Measurements from ENCODE around the gene DDX18.
A peak's percentile ranks its signal among the peaks of the same experiment; 100 is the strongest.
"Not testable (repeated sequence)": the region's sequence is repeated elsewhere in the genome, so short reads cannot be mapped to it uniquely, and the experiment has no call there.

Gene DDX18

GRCh38 chr2:117776888-117777287 is 37.6 kb upstream of the DDX18 start:
- Histone ChIP-seq H3K36me3 (ENCODE audit: control insufficient read depth, insufficient read depth, low read length) (no peaks in the 10 kb centered on the region), H3K27me3 (replicated peaks; ENCODE audit: control insufficient read depth, insufficient read depth, low read length) (no peaks in the 10 kb centered on the region), H3K4me3 (replicated peaks; ENCODE audit: low read depth, low read length) (no peak overlapping the region)
- TF ChIP-seq CTCF (IDR thresholded peaks at IDR 0.05; ENCODE audit: insufficient read depth, low read length, poor library complexity, severe bottlenecking): no peak
- no peak for DNase-seq (ENCODE audit: extremely low read depth, insufficient read length)

- Histone ChIP-seq H3K4me3 (replicated peaks; ENCODE audit: low read depth, low read length) (no peak overlapping the region), H3K36me3 (ENCODE audit: control insufficient read depth, insufficient read depth, low read length) (no peaks in the 10 kb centered on the region), H3K27me3 (replicated peaks; ENCODE audit: control insufficient read depth, insufficient read depth, low read length) (no peaks in the 10 kb centered on the region)
- DNase-seq (ENCODE audit: extremely low read depth, insufficient read length): no peak
- peak; percentile 70 for TF ChIP-seq CTCF (IDR thresholded peaks at IDR 0.05; ENCODE audit: insufficient read depth, low read length, poor library complexity, severe bottlenecking)
Measured at GRCh38 chr2:117785740-117786139, 28.8 kb upstream of the DDX18 start.

GRCh38 chr2:117786520-117786919 is 28.0 kb upstream of the DDX18 start:
- DNase-seq (ENCODE audit: extremely low read depth, insufficient read length): no peak
- no peak for TF ChIP-seq CTCF (IDR thresholded peaks at IDR 0.05; ENCODE audit: insufficient read depth, low read length, poor library complexity, severe bottlenecking)
- Histone ChIP-seq H3K4me3 (replicated peaks; ENCODE audit: low read depth, low read length) (no peak overlapping the region), H3K36me3 (ENCODE audit: control insufficient read depth, insufficient read depth, low read length) (no peaks in the 10 kb centered on the region), H3K27me3 (replicated peaks; ENCODE audit: control insufficient read depth, insufficient read depth, low read length) (no peaks in the 10 kb centered on the region)

- Histone ChIP-seq H3K4me3 (replicated peaks; ENCODE audit: low read depth, low read length) (no peak overlapping the region), H3K27me3 (replicated peaks; ENCODE audit: control insufficient read depth, insufficient read depth, low read length) (no peaks in the 10 kb centered on the region), H3K36me3 (ENCODE audit: control insufficient read depth, insufficient read depth, low read length) (no peaks in the 10 kb centered on the region)
- no peak for TF ChIP-seq CTCF (IDR thresholded peaks at IDR 0.05; ENCODE audit: insufficient read depth, low read length, poor library complexity, severe bottlenecking)
- DNase-seq (ENCODE audit: extremely low read depth, insufficient read length): no peak
Measured at GRCh38 chr2:117789505-117789904, 25.0 kb upstream of the DDX18 start.

- DNase-seq (ENCODE audit: extremely low read depth, insufficient read length): no peak
- H3K27me3 ChIP-seq (replicated peaks; ENCODE audit: control insufficient read depth, insufficient read depth, low read length): no peaks in the 10 kb centered on the region
- TF ChIP-seq CTCF (IDR thresholded peaks at IDR 0.05; ENCODE audit: insufficient read depth, low read length, poor library complexity, severe bottlenecking): no peak
Measured at GRCh38 chr2:117794668-117795067, 19.8 kb upstream of the DDX18 start.

GRCh38 chr2:117801826-117802225 is 12.7 kb upstream of the DDX18 start:
- Histone ChIP-seq H3K27me3 (replicated peaks; ENCODE audit: control insufficient read depth, insufficient read depth, low read length) (no peaks in the 10 kb centered on the region), H3K36me3 (ENCODE audit: control insufficient read depth, insufficient read depth, low read length) (no peaks in the 10 kb centered on the region), H3K4me3 (replicated peaks; ENCODE audit: low read depth, low read length) (no peak overlapping the region)
- no peak for TF ChIP-seq CTCF (IDR thresholded peaks at IDR 0.05; ENCODE audit: insufficient read depth, low read length, poor library complexity, severe bottlenecking)
- DNase-seq (ENCODE audit: extremely low read depth, insufficient read length): no peak

More at GRCh38 chr2:117794668-117795067, 19.8 kb upstream of the DDX18 start:
- Histone ChIP-seq H3K36me3 (ENCODE audit: control insufficient read depth, insufficient read depth, low read length) (no peaks in the 10 kb centered on the region), H3K4me3 (replicated peaks; ENCODE audit: low read depth, low read length) (no peak overlapping the region)

- not testable (repeated sequence) for H3K36me3 ChIP-seq (ENCODE audit: control insufficient read depth, insufficient read depth, low read length); DNase-seq (ENCODE audit: extremely low read depth, insufficient read length); H3K27me3 ChIP-seq (replicated peaks; ENCODE audit: control insufficient read depth, insufficient read depth, low read length); H3K4me3 ChIP-seq (replicated peaks; ENCODE audit: low read depth, low read length)
Measured at GRCh38 chr2:117803644-117804325, 10.7 kb upstream of the DDX18 start.
